OCI-LY7 (cell line): Measurements from ENCODE around the gene TWSG1. TPM values are rescaled to one million over a fixed set of nuclear protein-coding genes. Genes with fewer than 3 reads are reported as not detected.

Experiments used
- BruUV-seq: library from RNA; stranded (reverse); fragments of 400-500 nt; replicated peaks from 2 replicates; lab custom pipeline; 2021; lab: Mats Ljungman, UMichigan
- CTCF ChIA-PET: fragments of 300-600 bp; sonication (Branson Sonifier 250); formaldehyde crosslinking; loops from one replicate; lab custom pipeline; 2022; ENCODE audit warnings: antibody characterized with exemption; ENCODE audit not compliant: unreplicated experiment; lab: Charles Lee
- POLR2A ChIA-PET: fragments of 300-600 bp; sonication (Branson Sonifier 250); formaldehyde crosslinking; loops from one replicate; lab custom pipeline; 2022; ENCODE audit warnings: antibody characterized with exemption; lab: Charles Lee
- DNase-seq: peaks from one replicate; pipeline ENCODE4 v3.0.0-alpha.2; 2015; ENCODE audit warnings: low spot score
- H2AFZ ChIP-seq: fragments of 200-600 bp; sonication (generic), shearing (Covaris generic); 2 replicates; pipeline ENCODE4 v1.6.1; 2014; ENCODE audit warnings: mild to moderate bottlenecking, antibody characterized with exemption, low read length, moderate library complexity
- H3K27ac ChIP-seq: fragments of 200-600 bp; sonication (generic); 2 replicates; pipeline ENCODE4 v1.5.1; 2014; ENCODE audit warnings: mixed run types, low read depth, mild to moderate bottlenecking, moderate library complexity, low read length, inconsistent platforms; ENCODE audit not compliant: poor library complexity, severe bottlenecking
- H3K36me3 ChIP-seq: fragments of 200-600 bp; sonication (generic); 2 replicates; pipeline ENCODE4 v1.6.1; 2014; ENCODE audit warnings: mild to moderate bottlenecking, antibody characterized with exemption, low read length, moderate library complexity, mixed read lengths; ENCODE audit not compliant: insufficient read depth
- H3K4me1 ChIP-seq: fragments of 200-600 bp; sonication (generic); 2 replicates; pipeline ENCODE4 v1.5.1; 2014; ENCODE audit warnings: mild to moderate bottlenecking, low read length; ENCODE audit not compliant: insufficient read depth, poor library complexity, severe bottlenecking
- H3K4me2 ChIP-seq: fragments of 200-600 bp; sonication (generic); 2 replicates; pipeline ENCODE4 v1.6.1; 2014; ENCODE audit warnings: mild to moderate bottlenecking, low read length
- H3K4me3 ChIP-seq: fragments of 200-600 bp; sonication (generic); 2 replicates; pipeline ENCODE4 v1.5.1; 2014; ENCODE audit warnings: mild to moderate bottlenecking, low read depth, low read length; ENCODE audit not compliant: poor library complexity, severe bottlenecking
- H3K79me2 ChIP-seq: fragments of 200-600 bp; sonication (generic); 2 replicates; pipeline ENCODE4 v1.6.1; 2016; ENCODE audit warnings: low read depth, mild to moderate bottlenecking, low read length, moderate library complexity, mixed read lengths; ENCODE audit not compliant: insufficient read depth
- H3K9me2 ChIP-seq: fragments of 200-600 bp; sonication (generic); 2 replicates; pipeline ENCODE4 v1.6.1; 2016; ENCODE audit warnings: mild to moderate bottlenecking, low read length, mixed read lengths; ENCODE audit not compliant: insufficient read depth
- H3K9me3 ChIP-seq: fragments of 200-600 bp; sonication (generic); 2 replicates; pipeline ENCODE4 v1.6.1; 2014; ENCODE audit warnings: mild to moderate bottlenecking, mixed run types, low read length, mixed read lengths
- H4K20me1 ChIP-seq: fragments of 200-600 bp; sonication (generic); 2 replicates; pipeline ENCODE4 v1.6.1; 2014; ENCODE audit warnings: mild to moderate bottlenecking, antibody characterized with exemption, low read length, moderate library complexity, mixed read lengths; ENCODE audit not compliant: insufficient read depth
- EZH2phosphoT487 ChIP-seq: fragments of 200-600 bp; sonication (generic); IDR thresholded peaks from 2 replicates; pipeline ENCODE4 v1.6.1; 2018; ENCODE audit warnings: low read depth, borderline replicate concordance, mild to moderate bottlenecking, mixed run types, antibody characterized with exemption, low read length, moderate library complexity, mixed read lengths
- intact Hi-C: fragments of 100-400 bp; cut with micrococcal nuclease; formaldehyde crosslinking; loops from one replicate; pipeline ENCODE4 v1.10.0; 2022; ENCODE audit not compliant: unreplicated experiment
- total RNA-seq, 2 experiments: library from RNA; depleted of rRNA in 1 of 2; stranded (reverse); fragments of >200 nt in 1 of 2; shearing (Covaris generic) in 1 of 2; gene quantifications; 2 replicates each; pipeline ENCODE4 v1.2.3, GENCODE V29; 2014 to 2022
- TF ChIP-seq, protein P1 (sequence below): fragments of 200-600 bp; sonication (generic); conservative IDR thresholded peaks from 2 replicates; pipeline ENCODE4 v1.5.1; 2014; ENCODE audit warnings: mild to moderate bottlenecking, antibody characterized with exemption, low read length, moderate library complexity, mixed read lengths

The TWSG1 gene
- total RNA-seq, 2 experiments from 2014 or later = 7.5 to 10.9 TPM

DNA sequence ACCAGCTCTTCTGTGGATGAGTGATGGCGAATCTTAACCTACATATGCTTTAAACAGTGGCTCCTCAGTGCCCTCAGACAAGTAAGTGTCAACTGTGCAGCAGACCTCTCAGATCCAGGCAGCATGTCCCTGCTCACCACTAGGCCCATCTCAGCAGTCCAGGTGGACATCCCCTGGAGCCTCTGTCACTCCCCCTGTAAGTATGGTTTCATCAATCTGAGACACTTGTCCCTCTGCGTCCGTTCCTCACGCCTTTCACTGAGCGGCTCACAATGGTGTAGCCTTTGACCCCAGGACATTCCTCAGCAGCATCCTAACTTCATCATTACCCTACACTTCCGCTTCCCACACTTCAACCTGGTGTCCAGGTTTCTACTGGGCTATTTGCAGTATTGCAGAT, 71.4 kb downstream of the TWSG1 start:
- H3K4me1 ChIP-seq = no peaks in the 10 kb centered on the region
- peaks cover 18% of the 10 kb centered on the region; the same call in 1 of the 2 replicates for H3K9me3 ChIP-seq
- TF ChIP-seq, protein P1, sequence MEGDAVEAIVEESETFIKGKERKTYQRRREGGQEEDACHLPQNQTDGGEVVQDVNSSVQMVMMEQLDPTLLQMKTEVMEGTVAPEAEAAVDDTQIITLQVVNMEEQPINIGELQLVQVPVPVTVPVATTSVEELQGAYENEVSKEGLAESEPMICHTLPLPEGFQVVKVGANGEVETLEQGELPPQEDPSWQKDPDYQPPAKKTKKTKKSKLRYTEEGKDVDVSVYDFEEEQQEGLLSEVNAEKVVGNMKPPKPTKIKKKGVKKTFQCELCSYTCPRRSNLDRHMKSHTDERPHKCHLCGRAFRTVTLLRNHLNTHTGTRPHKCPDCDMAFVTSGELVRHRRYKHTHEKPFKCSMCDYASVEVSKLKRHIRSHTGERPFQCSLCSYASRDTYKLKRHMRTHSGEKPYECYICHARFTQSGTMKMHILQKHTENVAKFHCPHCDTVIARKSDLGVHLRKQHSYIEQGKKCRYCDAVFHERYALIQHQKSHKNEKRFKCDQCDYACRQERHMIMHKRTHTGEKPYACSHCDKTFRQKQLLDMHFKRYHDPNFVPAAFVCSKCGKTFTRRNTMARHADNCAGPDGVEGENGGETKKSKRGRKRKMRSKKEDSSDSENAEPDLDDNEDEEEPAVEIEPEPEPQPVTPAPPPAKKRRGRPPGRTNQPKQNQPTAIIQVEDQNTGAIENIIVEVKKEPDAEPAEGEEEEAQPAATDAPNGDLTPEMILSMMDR = no peak
- TF ChIP-seq EZH2phosphoT487 = no peak
- no peak overlapping the region for H2AFZ ChIP-seq
- H4K20me1 ChIP-seq = no peaks in the 10 kb centered on the region
- no peaks in the 10 kb centered on the region for H3K36me3 ChIP-seq
- intact Hi-C loops = no loop called here
- no peak overlapping the region for H3K4me2 ChIP-seq
- POLR2A ChIA-PET = interaction anchor here (0.7 kb wide), 1 partner anchor 304 kb away, joined by 3 read pairs; no protein-coding TSS in a partner anchor
- H3K27ac ChIP-seq = no peak overlapping the region
- H3K9me2 ChIP-seq = no peaks in the 10 kb centered on the region
- DNase-seq = no peak
- no peaks in the 10 kb centered on the region for H3K79me2 ChIP-seq
- CTCF ChIA-PET = no interaction called here
- BruUV-seq = no TSS peak
- H3K4me3 ChIP-seq = no peak overlapping the region

DNA sequence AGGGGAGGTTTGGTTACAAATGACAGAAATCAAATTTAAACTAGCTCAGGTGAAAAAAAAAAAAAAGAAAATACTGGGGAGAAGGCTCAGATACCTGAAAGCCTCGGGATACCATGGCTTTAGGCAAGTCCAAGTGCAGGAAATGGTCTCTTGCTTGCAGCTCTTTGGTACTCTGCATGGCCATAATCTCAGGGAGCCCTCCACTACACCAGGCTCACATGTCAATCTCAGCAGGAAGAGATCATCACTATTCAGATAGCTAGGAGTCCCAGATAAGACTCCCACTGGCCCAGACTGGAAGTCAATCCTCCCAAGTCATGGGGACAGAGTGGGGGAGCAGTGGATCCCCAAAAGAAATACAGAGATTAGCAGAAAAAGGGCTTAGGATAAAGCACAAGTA, 75.9 kb downstream of the TWSG1 start:
- no TSS peak for BruUV-seq
- H3K36me3 ChIP-seq = no peaks in the 10 kb centered on the region

DNA sequence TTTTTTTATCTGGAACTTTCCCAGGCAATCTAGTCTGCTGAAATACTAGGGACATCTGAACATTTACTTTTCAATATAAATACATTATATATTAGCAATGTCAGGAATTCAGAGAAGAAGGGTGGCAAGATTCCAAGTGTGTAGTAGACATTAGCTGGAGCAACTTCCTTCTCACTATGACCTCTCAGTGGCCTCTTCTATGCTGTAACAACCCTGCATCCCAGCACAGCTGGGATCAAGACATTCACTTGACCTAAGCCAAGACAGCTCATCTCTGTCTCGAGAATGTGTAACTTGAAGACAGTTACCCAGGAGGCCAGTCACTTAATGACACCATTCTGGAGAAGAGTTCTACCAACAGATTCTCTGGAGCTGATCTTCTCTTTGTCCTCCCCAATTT, 79.0 kb downstream of the TWSG1 start:
- DNase-seq = no peak
- intact Hi-C loops = loop anchor here (10.0 kb wide), 1 partner anchor 109 kb away; no protein-coding TSS in a partner anchor
- H3K9me3 ChIP-seq = peaks cover 8% of the 10 kb centered on the region; the same call in 1 of the 2 replicates
- TF ChIP-seq, protein P1 = no peak
- TF ChIP-seq EZH2phosphoT487 = no peak
- H2AFZ ChIP-seq = no peak overlapping the region
- H4K20me1 ChIP-seq = no peaks in the 10 kb centered on the region
- CTCF ChIA-PET = no interaction called here
- no peak overlapping the region for H3K4me3 ChIP-seq
- POLR2A ChIA-PET = no interaction called here
- H3K4me1 ChIP-seq = no peaks in the 10 kb centered on the region
- no TSS peak for BruUV-seq
- no peak overlapping the region for H3K27ac ChIP-seq
- H3K9me2 ChIP-seq = no peaks in the 10 kb centered on the region
- H3K36me3 ChIP-seq = no peaks in the 10 kb centered on the region
- no peak overlapping the region for H3K4me2 ChIP-seq
- H3K79me2 ChIP-seq = no peaks in the 10 kb centered on the region

More for the DNA sequence above, 75.9 kb downstream of the TWSG1 start:
- no peaks in the 10 kb centered on the region for H4K20me1 ChIP-seq
- H3K27ac ChIP-seq = no peak overlapping the region
- H3K9me3 ChIP-seq = peaks cover 8% of the 10 kb centered on the region; the same call in 1 of the 2 replicates
- H3K4me2 ChIP-seq = no peak overlapping the region
- ChIA-PET CTCF (interaction anchor here (0.6 kb wide), 1 partner anchor 49 kb away, joined by 3 read pairs; no protein-coding TSS in a partner anchor), POLR2A (interaction anchor here (0.7 to 1.9 kb wide), 3 partner anchors 17 to 332 kb away, joined by 3 to 7 read pairs (median 3); no protein-coding TSS in a partner anchor)
- no peak for TF ChIP-seq EZH2phosphoT487
- TF ChIP-seq, protein P1 = no peak
- intact Hi-C loops = loop anchor here (10.0 kb wide), 1 partner anchor 106 kb away; no protein-coding TSS in a partner anchor
- no peaks in the 10 kb centered on the region for H3K79me2 ChIP-seq
- DNase-seq = no peak
- no peak overlapping the region for H3K4me3 ChIP-seq
- no peak overlapping the region for H2AFZ ChIP-seq
- H3K4me1 ChIP-seq = no peaks in the 10 kb centered on the region
- no peaks in the 10 kb centered on the region for H3K9me2 ChIP-seq
